Stimulated activated CD8-positive, alpha-beta memory T cell treated with anti-CD3 and anti-CD28 coated beads, Interleukin-7, amount 100 ng/mL, for 48 hours (primary cell): ENCODE data around the gene SPAG16.
"Not testable (repeated sequence)": the region's sequence is repeated elsewhere in the genome, so short reads cannot be mapped to it uniquely, and the experiment has no call there.

ENCODE experiments used
- DNase-seq, 2 donors: peaks; one replicate each; pipeline ENCODE4 v3.0.0-alpha.2; 2020; ENCODE audit warnings: low read depth in 1 of 2; ENCODE audit errors: extremely low read depth in 1 of 2

The SPAG16 gene

DNA sequence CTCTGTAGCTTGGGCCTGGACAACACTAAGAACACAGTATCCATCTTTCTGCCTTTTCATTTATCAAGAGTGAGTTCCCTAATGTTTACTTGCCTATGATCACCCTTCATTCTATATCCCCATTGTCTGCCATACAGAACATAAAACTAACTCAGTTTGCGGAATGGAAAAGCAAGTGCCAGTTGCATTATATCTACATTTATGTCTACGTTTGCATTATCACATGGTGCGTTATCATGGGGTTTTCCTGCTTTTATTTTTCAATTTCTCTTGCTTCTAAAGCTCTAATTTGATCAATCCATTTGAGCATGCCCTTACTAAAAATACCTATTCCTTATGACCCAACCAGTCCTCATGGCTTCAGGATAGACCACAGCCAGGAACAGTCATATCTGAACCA lies 704.9 kb downstream of the SPAG16 start:
- DNase-seq: no peak

DNA sequence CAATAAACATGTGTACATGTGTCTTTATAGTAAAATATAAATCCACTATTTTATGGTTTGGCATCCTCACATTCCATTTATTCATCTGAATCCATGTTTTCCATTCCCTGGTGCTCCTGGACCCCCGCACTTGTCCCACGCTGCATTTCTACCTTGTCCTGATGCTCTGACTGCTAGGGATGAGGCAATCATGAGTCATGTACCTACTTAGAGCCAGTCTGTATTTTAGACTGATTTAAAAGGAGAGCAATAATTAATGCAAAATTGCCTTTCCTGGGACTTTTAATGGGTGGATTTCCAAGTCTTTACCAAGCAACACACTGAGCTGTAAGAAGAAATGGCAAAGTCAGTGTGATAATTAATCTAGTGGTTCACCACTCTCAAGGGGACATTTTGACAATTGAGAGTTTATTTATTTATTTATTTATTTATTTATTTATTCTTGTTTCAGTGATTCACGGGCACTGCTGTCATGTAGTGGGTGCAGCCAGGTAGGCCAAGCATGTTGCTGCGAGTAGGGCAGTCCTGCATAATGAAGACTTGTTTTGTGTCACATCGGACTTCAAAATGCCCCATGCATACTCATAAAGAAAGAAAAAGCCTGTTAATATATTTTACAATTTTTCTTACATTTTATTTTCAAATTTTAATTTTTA lies 707.3 kb downstream of the SPAG16 start:
- DNase-seq: no peak

DNA sequence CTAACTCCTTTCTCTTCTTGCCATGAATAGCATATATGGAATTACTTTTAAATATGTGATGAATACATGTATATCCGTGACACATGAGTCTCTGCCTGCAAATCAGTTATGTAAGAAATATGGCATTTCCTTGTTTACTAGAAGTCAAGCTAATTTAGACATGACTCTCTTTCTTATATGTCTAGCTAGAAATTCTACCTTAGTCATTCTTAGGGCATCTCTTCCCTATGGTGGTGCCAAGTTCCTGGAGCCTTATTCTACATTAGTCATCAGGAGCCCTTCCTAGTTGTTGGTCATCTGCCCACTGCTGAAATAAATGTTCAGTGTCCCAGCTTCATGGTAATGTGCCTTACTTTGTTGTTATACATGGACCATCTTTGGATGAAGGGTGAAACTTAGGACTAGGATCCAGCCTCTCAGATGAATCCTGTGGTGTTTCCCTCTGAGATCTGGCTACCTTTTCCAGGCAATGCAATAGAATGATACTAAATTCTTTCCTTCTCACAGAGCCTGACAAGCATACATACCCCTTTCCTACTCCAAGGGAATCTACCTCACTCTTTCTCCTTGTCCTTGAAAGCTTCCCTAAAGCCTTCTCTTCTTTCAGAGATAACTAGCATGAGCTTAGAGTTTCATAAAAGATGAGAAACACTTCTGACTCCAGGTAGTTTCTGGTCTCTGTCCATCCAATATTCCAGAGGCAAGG lies 711.3 kb downstream of the SPAG16 start:
- DNase-seq: no peak

DNA sequence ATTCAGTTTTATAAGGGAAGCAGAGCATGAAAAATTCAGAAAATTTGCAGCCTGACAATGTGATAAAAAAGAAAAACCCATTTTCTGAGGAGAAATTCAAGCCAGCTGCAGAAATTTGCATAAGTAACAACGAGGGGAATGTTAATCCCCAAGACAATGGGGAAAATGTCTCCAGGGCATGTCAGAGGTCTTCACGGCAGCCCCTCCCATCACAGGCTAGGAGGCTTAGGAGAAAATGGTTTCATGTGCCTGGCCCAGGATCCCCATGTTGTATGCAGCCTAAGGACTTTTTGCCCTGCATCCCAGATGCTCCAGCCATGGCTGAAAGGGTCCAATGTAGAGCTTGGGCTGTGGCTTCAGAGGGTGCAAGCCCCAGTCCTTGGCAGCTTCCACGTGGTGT lies 714.7 kb downstream of the SPAG16 start:
- DNase-seq: not testable (repeated sequence)

DNA sequence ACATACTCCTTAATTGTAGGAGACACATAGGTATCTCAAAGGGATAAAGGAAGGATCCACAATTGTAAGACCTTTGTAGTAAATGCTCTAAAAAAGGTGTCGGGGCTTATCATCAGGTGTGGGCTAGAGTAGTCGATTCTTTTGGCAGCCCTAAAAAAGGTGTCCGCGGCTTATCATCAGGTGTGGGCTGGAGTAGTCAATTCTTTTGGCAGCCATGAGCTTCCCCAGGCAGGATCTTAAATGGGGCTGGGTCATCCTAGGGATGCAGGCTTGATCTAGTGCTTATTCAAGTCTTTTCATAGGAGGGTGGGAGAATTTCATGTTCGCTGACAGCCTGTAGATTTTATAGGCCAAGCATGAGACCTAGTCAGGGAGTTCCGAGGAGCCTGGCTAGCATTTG lies 720.2 kb downstream of the SPAG16 start:
- DNase-seq: no peak

DNA sequence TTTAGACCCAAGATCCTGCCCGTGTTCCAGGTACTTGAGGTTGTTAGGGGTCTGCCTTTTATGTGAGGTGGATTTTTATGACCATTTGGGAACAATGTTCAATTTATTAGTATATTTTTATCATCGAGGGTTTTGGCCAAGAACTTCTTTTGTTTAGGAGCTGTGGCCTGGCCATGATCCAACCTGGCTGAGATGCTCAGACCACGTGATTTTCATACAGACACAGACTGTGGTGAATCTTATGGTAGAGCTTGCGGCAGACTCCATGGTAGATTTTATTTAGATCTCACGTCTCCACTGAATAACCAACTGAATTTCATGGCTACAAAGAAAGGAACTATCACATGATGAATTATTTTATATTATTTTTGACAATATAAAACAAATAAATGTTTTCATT lies 721.1 kb downstream of the SPAG16 start:
- no peak for DNase-seq

DNA sequence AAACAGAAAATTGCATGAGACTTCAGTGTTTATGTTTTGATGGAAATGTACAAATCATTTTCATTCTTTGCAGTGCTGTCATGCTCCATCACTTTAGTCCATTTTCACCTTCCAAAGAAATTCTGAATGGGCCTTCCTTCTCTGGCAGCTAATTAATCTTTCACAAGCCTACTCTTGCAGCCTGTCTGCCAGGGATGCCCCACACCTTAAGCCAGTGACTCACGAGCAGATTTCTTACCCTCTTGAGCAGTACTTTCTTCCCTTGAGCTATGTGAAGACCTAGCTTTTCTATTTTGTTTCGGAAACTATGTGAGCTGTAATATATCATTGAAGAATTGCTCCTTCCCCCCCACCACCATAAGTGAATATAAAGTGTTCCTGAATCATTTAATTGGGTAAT lies 722.3 kb downstream of the SPAG16 start:
- DNase-seq: no peak

DNA sequence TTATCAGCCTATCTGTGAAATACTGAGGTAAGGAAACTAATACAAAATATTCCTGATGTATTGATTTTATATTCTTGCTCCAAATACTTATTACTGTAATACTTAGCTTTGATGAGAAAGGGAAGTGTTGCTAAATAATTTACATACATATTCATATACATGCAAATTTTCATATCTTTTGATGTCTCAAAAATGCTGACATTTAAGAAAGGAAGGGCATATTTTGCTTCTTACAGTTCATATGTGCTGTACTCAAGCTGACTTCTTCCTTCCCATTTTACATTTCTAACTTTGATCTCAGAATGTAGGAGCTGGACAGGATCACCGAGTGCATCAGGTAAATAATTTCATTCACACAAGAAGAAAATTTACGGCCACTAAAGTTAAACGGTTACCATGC lies 727.4 kb downstream of the SPAG16 start:
- no peak for DNase-seq

DNA sequence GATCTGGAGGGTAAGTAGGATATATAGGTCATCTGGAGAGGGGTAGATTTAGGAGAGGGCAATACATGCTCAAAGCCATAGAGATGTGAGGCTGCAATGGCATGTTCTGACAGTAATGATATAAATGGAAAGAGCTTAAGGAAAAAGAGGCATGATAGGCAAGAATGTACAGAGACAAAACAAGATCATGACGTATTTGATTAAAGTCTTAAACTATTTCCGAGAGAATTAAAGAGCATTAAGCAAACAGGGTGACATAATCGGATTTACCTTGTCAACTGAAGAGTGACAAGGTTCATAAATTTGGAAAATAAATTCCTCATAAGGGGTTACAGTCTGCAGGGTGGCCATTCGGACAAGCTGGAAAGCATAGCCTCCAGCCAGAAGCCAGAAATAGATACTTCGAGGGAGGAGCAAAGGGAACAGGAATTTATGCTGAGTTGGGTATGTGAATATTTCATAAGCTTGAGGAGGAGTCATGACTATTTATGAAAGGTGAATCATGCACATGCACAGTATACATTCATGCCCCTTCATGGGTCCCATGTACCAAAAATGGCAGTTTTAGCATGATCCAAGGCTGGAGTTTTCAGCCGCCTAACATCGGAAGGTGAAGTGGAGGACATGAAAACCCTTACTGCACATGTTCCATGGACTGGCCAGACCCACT lies 730.4 kb downstream of the SPAG16 start:
- no peak for DNase-seq

DNA sequence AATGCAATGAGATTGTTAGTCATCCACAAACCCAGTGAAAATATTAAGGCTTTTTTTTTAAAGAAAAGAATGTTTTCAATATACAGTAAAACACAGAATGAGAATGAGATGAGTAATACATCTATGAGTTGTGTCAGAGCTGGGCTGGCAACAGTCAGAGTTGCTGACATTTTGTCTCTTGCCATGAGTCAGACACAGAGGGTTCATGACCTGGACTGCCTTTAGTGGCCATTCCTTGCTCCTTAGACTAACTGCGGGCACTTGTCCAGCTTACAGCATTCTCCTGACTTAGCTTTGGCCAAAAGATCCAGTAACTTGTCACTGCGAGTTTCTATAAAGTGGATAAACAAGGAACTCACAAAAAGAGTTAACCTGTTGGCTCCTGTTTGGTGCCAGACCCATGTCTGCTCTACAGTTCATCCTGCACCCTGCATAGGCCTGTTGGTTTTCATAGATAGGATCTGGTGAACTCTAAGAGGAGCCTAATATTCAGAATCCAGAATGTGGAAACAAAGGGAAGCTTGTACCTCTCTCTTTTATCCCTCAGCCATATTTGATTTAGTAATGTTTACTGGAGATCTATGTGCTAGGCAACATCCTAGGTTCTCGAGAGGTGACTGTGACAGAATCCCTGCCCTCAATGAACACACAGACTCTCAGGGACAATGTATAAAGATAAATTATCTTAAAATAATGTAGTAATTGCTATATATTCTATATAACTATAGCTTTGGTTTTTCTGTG lies 735.1 kb downstream of the SPAG16 start:
- no peak for DNase-seq

DNA sequence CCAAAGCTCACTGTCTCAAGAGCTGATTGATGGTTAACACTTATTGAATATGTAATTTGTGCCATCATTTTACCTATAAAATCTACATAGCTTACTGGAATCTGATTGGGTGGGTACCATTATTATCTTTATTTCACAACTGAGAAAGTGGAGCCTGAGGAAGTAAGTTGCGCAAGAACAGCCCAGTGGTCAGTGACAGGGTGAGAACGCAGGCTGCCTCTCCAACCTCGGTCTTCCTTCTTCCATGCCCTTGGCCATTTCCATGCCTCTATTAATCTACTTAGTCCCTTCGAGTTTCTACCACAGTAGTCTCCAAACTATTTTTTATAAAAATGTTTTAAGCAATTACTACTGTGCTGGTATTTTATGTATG lies 735.7 kb downstream of the SPAG16 start:
- no peak for DNase-seq

DNA sequence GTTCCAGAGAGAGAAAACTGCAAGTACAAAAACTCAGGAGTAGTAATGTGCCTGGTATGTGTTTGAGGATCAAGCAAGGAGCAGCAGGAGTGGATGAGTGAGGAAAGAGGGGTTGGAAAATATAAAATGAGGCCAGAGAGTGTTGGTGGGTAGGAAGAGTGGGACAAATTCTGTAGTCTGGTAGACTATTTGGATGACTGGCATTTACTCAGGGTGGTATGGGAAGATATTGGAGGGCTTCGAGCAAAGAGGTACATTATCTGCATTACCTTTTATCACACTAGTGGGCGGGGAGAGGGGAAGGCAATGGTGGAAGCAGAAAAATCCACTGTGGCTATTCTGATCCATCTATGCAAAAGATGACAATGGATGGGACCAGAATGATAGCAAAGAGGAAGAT lies 744.9 kb downstream of the SPAG16 start:
- no peak for DNase-seq

DNA sequence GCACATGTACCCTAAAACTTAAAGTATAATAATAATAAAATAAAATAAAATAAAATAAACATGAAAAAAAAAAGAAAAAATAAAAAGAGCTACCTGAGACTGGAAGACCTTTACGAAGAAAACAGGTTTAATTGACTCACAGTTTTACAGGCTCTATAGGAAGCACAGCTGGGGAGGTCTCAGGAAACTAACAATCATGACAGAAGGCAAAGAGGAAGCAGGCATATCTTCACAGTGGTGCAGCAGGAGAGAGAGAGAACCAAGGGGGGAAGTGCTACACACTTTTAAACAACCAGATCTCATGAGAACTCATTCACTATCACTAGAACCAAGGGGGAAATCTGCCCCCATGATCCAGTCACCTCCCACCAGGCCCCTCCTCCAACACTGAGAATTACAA lies 747.3 kb downstream of the SPAG16 start:
- DNase-seq: no peak

DNA sequence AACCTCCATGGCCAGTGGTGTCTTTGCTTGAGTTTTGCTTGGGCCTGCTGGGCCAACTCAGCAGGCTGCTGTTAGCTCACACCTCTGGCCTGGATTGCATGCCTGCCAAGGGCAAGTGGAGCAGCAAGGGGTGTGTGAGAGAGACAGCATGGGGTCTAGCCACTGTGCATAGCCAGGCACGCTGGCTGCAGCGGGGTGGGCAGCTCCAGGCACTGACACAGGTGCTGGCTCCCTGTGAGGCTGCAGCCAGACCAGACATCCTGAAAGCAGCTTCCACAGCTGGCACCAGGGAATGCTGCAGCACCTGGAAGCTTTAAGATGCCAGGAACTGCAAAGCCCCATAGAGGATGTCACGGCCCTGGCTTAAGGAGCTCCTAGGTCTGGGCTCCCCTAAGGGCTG lies 750.2 kb downstream of the SPAG16 start:
- DNase-seq: no peak

DNA sequence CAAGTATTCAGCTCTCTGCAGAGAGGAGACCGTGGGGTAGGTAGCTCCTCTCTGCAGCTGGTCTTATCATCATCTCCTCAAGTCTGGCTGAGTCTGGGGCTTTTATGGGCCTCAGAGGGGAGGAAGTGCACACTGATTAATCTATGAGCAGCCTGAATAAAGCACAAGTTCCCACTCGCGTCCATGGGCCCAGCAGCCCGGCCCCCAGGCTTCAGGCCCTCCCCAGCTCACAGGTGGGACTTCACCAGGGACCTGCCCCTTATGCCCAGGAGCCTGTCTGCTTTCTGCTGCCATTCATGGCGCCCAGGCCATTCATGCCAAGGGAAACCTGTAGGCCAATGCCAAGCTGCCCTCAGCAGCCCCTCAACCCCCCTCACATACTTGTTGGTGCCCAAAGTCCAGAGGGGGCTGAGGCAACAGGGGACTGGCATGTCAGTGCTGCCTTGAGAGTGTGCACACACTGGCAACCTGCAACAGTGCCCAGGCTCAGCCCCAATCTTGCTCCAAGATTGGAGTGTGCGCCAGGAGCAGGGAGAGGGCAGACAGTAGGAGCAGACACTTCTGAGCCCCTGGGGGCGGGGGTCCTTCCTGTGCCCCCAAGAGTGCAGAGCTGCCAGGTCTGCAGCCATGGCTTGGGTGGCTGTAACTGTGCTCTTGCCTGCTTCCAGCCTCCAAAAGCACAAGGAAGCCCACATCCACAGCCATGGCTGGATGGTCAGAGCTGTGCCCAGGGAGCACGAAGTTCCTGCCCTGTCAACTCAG lies 751.0 kb downstream of the SPAG16 start:
- no peak for DNase-seq

DNA sequence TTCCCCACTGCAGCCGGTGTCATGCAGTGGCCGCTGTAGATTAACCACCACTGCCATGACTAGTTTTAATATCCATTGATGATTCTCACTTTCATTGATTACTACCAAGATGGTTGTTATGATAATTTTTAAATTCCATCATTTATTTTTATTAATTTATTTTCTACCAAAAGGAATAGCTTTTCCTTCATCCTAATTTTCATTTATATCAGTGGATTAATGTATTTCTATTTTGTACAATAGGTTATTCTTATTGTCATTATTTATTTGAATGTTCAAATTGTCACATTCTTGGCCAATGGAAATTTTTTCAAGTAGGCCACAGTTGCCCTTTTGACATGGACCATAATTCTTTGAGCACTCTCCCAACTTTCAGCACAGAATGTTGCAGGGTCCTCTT lies 751.7 kb downstream of the SPAG16 start:
- no peak for DNase-seq

DNA sequence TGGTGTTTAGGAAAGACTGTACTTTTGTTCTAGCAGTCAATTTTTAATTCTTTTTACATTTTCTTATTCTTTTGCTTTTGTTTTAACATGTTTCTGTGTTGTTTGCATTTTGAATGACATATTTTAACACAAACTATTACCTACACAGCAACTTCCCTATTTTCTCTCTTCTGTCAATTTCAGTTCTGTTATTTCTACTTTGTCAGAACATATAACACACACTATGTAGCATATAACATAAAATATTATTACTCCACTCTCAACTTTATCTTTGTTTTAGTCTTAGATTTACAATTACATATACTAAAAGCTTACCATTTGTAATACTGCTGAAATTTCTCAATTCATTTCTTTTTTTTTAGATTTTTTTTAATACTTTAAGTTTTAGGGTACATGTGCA lies 753.9 kb downstream of the SPAG16 start:
- DNase-seq: no peak

DNA sequence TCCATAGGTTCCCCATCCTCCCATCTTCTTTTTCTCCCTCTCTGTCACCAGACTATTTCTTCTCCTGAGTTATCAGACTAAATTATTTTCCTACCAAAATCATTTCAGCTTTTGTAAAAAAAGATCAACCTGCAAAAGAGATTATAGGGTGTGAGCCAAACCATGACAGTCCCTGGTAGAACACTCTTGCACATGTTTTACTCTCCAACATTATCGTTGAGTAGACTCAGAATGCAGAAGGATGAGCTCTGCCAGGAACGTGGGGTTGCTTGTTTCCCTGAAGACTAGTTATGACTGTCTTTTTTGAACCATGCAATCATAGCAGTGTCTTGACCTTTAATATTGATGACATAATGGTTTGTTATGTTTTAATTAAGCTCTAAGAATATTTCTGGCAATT lies 766.5 kb downstream of the SPAG16 start:
- no peak for DNase-seq

DNA sequence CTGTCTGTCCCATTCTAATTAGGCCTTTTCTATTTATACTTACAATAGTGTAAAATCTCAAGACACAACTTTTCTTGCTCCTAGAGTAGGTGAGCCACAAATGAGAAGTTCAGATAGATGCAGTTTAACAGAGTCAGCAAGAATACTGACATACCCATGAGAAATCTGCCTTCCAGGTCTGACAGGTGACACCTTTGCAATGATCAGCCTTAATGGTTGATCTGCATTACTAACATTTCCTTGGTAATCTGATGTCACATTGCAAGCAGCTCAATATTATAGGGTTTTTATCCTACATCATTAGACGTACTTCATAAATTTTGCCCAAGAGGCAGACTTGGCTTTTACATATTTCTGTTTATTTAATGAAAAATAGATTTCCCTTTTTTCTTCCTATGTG lies 767.3 kb downstream of the SPAG16 start:
- DNase-seq: no peak

DNA sequence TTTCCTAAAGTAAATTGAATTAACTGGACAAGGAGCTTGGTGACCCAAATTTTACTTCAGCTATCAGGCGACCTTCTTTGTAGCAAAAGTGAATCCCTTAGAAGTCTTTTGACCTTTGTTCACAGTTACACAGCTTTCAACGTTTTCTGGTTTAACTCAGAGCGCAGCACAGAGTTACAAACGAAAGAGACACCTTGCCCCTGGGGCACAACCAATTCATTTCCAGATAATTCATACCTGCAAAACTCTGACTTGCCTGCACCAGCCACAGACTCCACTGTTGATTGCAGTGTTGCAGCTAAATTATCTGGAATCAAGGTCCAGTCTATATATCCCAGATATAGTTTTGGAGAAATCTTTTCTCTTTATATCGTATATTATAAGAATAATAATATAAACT lies 768.0 kb downstream of the SPAG16 start:
- DNase-seq: no peak

DNA sequence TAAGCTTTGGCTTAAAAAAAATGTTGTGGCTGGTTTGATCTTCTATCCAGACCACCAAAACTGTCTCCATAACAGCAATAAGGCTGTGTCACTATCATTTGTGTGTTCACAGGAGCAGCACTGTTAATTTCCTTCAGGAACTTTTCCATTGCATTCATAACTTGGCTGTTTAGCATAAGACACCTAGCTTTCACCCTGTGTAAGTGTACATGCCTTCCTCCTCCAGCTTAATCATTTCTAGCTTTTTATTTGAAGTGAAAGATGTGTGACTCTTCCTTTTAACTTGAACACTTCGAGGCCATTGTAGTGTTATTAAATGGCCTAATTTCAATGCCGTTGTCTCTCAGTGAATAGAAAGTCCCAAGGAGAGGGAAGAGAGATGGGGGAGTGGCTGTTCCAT lies 773.7 kb downstream of the SPAG16 start:
- no peak for DNase-seq
